ENCODE measurements around the gene DARS1. TPM values are rescaled to one million over a fixed set of nuclear protein-coding genes. Genes with fewer than 3 reads are reported as not detected.
"Not testable (repeated sequence)": the region's sequence is repeated elsewhere in the genome, so short reads cannot be mapped to it uniquely, and the experiment has no call there.

The DARS1 gene
- polyA plus RNA-seq, 2 donors: 52.5 to 141 TPM

- no peak overlapping the region for H3K27ac ChIP-seq (ENCODE audit: low read depth in 2 of 2, low read length in 1 of 2)
- H3K27me3 ChIP-seq (ENCODE audit: control insufficient read depth in 1 of 2, insufficient read depth in 2 of 2, low read length in 2 of 2): no peaks in the 10 kb centered on the region
- H3K9me3 ChIP-seq (ENCODE audit: control insufficient read depth in 2 of 2, insufficient read depth in 1 of 2, low read depth in 1 of 2, low read length in 1 of 2): no peaks in the 10 kb centered on the region
- WGBS, 2 donors: 87 to 92% methylated on average over 5 of the region's 5 CpGs
- no peaks in the 10 kb centered on the region for H3K4me1 ChIP-seq (ENCODE audit: control insufficient read depth in 2 of 2, insufficient read depth in 2 of 2, low read length in 1 of 2)
- H3K4me3 ChIP-seq (ENCODE audit: low read depth in 1 of 2, low read length in 2 of 2): no peak overlapping the region
- H3K36me3 ChIP-seq (ENCODE audit: control insufficient read depth in 2 of 2, insufficient read depth in 2 of 2, low read length in 1 of 2): no peaks in the 10 kb centered on the region
These were observed 11.4 kb downstream of the DARS1 start for GRCh38 chr2:135974036-135974435.

- Histone ChIP-seq H3K4me1 (ENCODE audit: control insufficient read depth in 2 of 2, insufficient read depth in 2 of 2, low read length in 1 of 2) (no peaks in the 10 kb centered on the region), H3K27me3 (ENCODE audit: control insufficient read depth in 1 of 2, insufficient read depth in 2 of 2, low read length in 2 of 2) (no peaks in the 10 kb centered on the region), H3K4me3 (ENCODE audit: low read depth in 1 of 2, low read length in 2 of 2) (no peak overlapping the region), H3K9me3 (ENCODE audit: control insufficient read depth in 2 of 2, insufficient read depth in 1 of 2, low read depth in 1 of 2, low read length in 1 of 2) (no peaks in the 10 kb centered on the region), H3K36me3 (ENCODE audit: control insufficient read depth in 2 of 2, insufficient read depth in 2 of 2, low read length in 1 of 2) (no peaks in the 10 kb centered on the region), H3K27ac (ENCODE audit: low read depth in 2 of 2, low read length in 1 of 2) (no peak overlapping the region)
- WGBS, 2 donors: 77 to 86% methylated on average over 4 of the region's 4 CpGs
These were observed 15.6 kb downstream of the DARS1 start for GRCh38 chr2:135969655-135970387.

- H3K27ac ChIP-seq (ENCODE audit: low read depth in 2 of 2, low read length in 1 of 2): no peak overlapping the region
- H3K4me3 ChIP-seq (ENCODE audit: low read depth in 1 of 2, low read length in 2 of 2): no peak overlapping the region
- no peaks in the 10 kb centered on the region for H3K27me3 ChIP-seq (ENCODE audit: control insufficient read depth in 1 of 2, insufficient read depth in 2 of 2, low read length in 2 of 2)
- no peaks in the 10 kb centered on the region for H3K36me3 ChIP-seq (ENCODE audit: control insufficient read depth in 2 of 2, insufficient read depth in 2 of 2, low read length in 1 of 2)
- no peaks in the 10 kb centered on the region for H3K9me3 ChIP-seq (ENCODE audit: control insufficient read depth in 2 of 2, insufficient read depth in 1 of 2, low read depth in 1 of 2, low read length in 1 of 2)
- H3K4me1 ChIP-seq (ENCODE audit: control insufficient read depth in 2 of 2, insufficient read depth in 2 of 2, low read length in 1 of 2): no peaks in the 10 kb centered on the region
- WGBS, 2 donors: 90 to 100% methylated on average over 1 of the region's 1 CpG
These were observed 19.7 kb downstream of the DARS1 start for GRCh38 chr2:135965756-135966155.

GRCh38 chr2:135964404-135964803 lies 21.0 kb downstream of the DARS1 start:
- not testable (repeated sequence) for H3K27ac ChIP-seq (ENCODE audit: low read depth in 2 of 2, low read length in 1 of 2); H3K9me3 ChIP-seq (ENCODE audit: control insufficient read depth in 2 of 2, insufficient read depth in 1 of 2, low read depth in 1 of 2, low read length in 1 of 2); H3K27me3 ChIP-seq (ENCODE audit: control insufficient read depth in 1 of 2, insufficient read depth in 2 of 2, low read length in 2 of 2); H3K4me1 ChIP-seq (ENCODE audit: control insufficient read depth in 2 of 2, insufficient read depth in 2 of 2, low read length in 1 of 2); H3K4me3 ChIP-seq (ENCODE audit: low read depth in 1 of 2, low read length in 2 of 2); H3K36me3 ChIP-seq (ENCODE audit: control insufficient read depth in 2 of 2, insufficient read depth in 2 of 2, low read length in 1 of 2)
- WGBS, 2 donors: 78 to 85% methylated on average over 11 of the region's 11 CpGs

GRCh38 chr2:135963841-135964240 lies 21.6 kb downstream of the DARS1 start:
- Histone ChIP-seq H3K27me3 (ENCODE audit: control insufficient read depth in 1 of 2, insufficient read depth in 2 of 2, low read length in 2 of 2) (no peaks in the 10 kb centered on the region), H3K36me3 (ENCODE audit: control insufficient read depth in 2 of 2, insufficient read depth in 2 of 2, low read length in 1 of 2) (no peaks in the 10 kb centered on the region), H3K4me3 (ENCODE audit: low read depth in 1 of 2, low read length in 2 of 2) (no peak overlapping the region), H3K27ac (ENCODE audit: low read depth in 2 of 2, low read length in 1 of 2) (no peak overlapping the region), H3K9me3 (ENCODE audit: control insufficient read depth in 2 of 2, insufficient read depth in 1 of 2, low read depth in 1 of 2, low read length in 1 of 2) (no peaks in the 10 kb centered on the region), H3K4me1 (ENCODE audit: control insufficient read depth in 2 of 2, insufficient read depth in 2 of 2, low read length in 1 of 2) (no peaks in the 10 kb centered on the region)
- WGBS, 2 donors: 72 to 78% methylated on average over 11 of the region's 11 CpGs

- no peaks in the 10 kb centered on the region for H3K9me3 ChIP-seq (ENCODE audit: control insufficient read depth in 2 of 2, insufficient read depth in 1 of 2, low read depth in 1 of 2, low read length in 1 of 2)
- H3K4me1 ChIP-seq (ENCODE audit: control insufficient read depth in 2 of 2, insufficient read depth in 2 of 2, low read length in 1 of 2): no peaks in the 10 kb centered on the region
- 76 to 77% methylated on average over 4 of the region's 4 CpGs for WGBS, 2 donors
- H3K27me3 ChIP-seq (ENCODE audit: control insufficient read depth in 1 of 2, insufficient read depth in 2 of 2, low read length in 2 of 2): no peaks in the 10 kb centered on the region
- H3K36me3 ChIP-seq (ENCODE audit: control insufficient read depth in 2 of 2, insufficient read depth in 2 of 2, low read length in 1 of 2): no peaks in the 10 kb centered on the region
- H3K27ac ChIP-seq (ENCODE audit: low read depth in 2 of 2, low read length in 1 of 2): no peak overlapping the region
- H3K4me3 ChIP-seq (ENCODE audit: low read depth in 1 of 2, low read length in 2 of 2): no peak overlapping the region
These were observed 22.9 kb downstream of the DARS1 start for GRCh38 chr2:135962366-135963123.

- H3K4me1 ChIP-seq (ENCODE audit: control insufficient read depth in 2 of 2, insufficient read depth in 2 of 2, low read length in 1 of 2): no peaks in the 10 kb centered on the region
- no peaks in the 10 kb centered on the region for H3K36me3 ChIP-seq (ENCODE audit: control insufficient read depth in 2 of 2, insufficient read depth in 2 of 2, low read length in 1 of 2)
- no peak overlapping the region for H3K4me3 ChIP-seq (ENCODE audit: low read depth in 1 of 2, low read length in 2 of 2)
- H3K9me3 ChIP-seq (ENCODE audit: control insufficient read depth in 2 of 2, insufficient read depth in 1 of 2, low read depth in 1 of 2, low read length in 1 of 2): no peaks in the 10 kb centered on the region
- no peaks in the 10 kb centered on the region for H3K27me3 ChIP-seq (ENCODE audit: control insufficient read depth in 1 of 2, insufficient read depth in 2 of 2, low read length in 2 of 2)
- WGBS, 2 donors: 59 to 62% methylated on average over 5 of the region's 5 CpGs
- no peak overlapping the region for H3K27ac ChIP-seq (ENCODE audit: low read depth in 2 of 2, low read length in 1 of 2)
These were observed 24.5 kb downstream of the DARS1 start for GRCh38 chr2:135960656-135961551.

GRCh38 chr2:135960150-135960549 lies 25.3 kb downstream of the DARS1 start:
- no peaks in the 10 kb centered on the region for H3K9me3 ChIP-seq (ENCODE audit: control insufficient read depth in 2 of 2, insufficient read depth in 1 of 2, low read depth in 1 of 2, low read length in 1 of 2)
- H3K36me3 ChIP-seq (ENCODE audit: control insufficient read depth in 2 of 2, insufficient read depth in 2 of 2, low read length in 1 of 2): no peaks in the 10 kb centered on the region
- 78 to 81% methylated on average over 5 of the region's 5 CpGs for WGBS, 2 donors
- no peak overlapping the region for H3K27ac ChIP-seq (ENCODE audit: low read depth in 2 of 2, low read length in 1 of 2)
- no peak overlapping the region for H3K4me3 ChIP-seq (ENCODE audit: low read depth in 1 of 2, low read length in 2 of 2)
- no peaks in the 10 kb centered on the region for H3K27me3 ChIP-seq (ENCODE audit: control insufficient read depth in 1 of 2, insufficient read depth in 2 of 2, low read length in 2 of 2)
- no peaks in the 10 kb centered on the region for H3K4me1 ChIP-seq (ENCODE audit: control insufficient read depth in 2 of 2, insufficient read depth in 2 of 2, low read length in 1 of 2)

- H3K4me3 ChIP-seq (ENCODE audit: low read depth in 1 of 2, low read length in 2 of 2); H3K4me1 ChIP-seq (ENCODE audit: control insufficient read depth in 2 of 2, insufficient read depth in 2 of 2, low read length in 1 of 2); H3K27ac ChIP-seq (ENCODE audit: low read depth in 2 of 2, low read length in 1 of 2); H3K27me3 ChIP-seq (ENCODE audit: control insufficient read depth in 1 of 2, insufficient read depth in 2 of 2, low read length in 2 of 2); H3K36me3 ChIP-seq (ENCODE audit: control insufficient read depth in 2 of 2, insufficient read depth in 2 of 2, low read length in 1 of 2); H3K9me3 ChIP-seq (ENCODE audit: control insufficient read depth in 2 of 2, insufficient read depth in 1 of 2, low read depth in 1 of 2, low read length in 1 of 2): not testable (repeated sequence)
- 98% methylated on average over 6 of the region's 6 CpGs for WGBS, 2 donors
These were observed 26.5 kb downstream of the DARS1 start for GRCh38 chr2:135958927-135959326.

Measured in esophagus (tissue), 2 donors.